Panc1 (cell line): ENCODE data around the gene RFX2. TPM values are rescaled to one million over a fixed set of nuclear protein-coding genes. Genes with fewer than 3 reads are reported as not detected.

Source experiments
- ATAC-seq: fragments of 200-7000 bp; cut with Tn5 transposase; 2 replicates; pipeline ENCODE4 v1.9.1; 2020; ENCODE audit warnings: mild to moderate bottlenecking, moderate library complexity
- BruUV-seq: library from RNA; stranded (reverse); fragments of 400-500 nt; replicated peaks from 2 replicates; lab custom pipeline; 2021; lab: Mats Ljungman, UMichigan
- CTCF ChIA-PET: fragments of 300-600 bp; sonication (Branson Sonifier 250); formaldehyde crosslinking; loops from one replicate; lab custom pipeline; 2022; ENCODE audit warnings: antibody characterized with exemption; lab: Charles Lee
- POLR2A ChIA-PET: fragments of 300-600 bp; sonication (Branson Sonifier 250); formaldehyde crosslinking; loops from one replicate; lab custom pipeline; 2022; ENCODE audit warnings: antibody characterized with exemption; lab: Charles Lee
- DNase-seq: peaks from one replicate; pipeline ENCODE4 v3.0.0-alpha.2; 2010; ENCODE audit warnings: low read depth, low spot score
- H3K27ac ChIP-seq: 2 replicates; pipeline ENCODE4 v1.5.1; 2011; ENCODE audit warnings: mild to moderate bottlenecking, low read length, inconsistent platforms
- H3K27me3 ChIP-seq: fragments of 200-500 bp; sonication (Bioruptor generic); 2 replicates; pipeline ENCODE4 v1.6.0; 2014; ENCODE audit warnings: low read length, inconsistent platforms; ENCODE audit not compliant: control insufficient read depth, insufficient read depth
- H3K36me3 ChIP-seq: fragments of 200-500 bp; sonication (Bioruptor generic); 2 replicates; pipeline ENCODE4 v1.5.1; 2014; ENCODE audit warnings: inconsistent platforms, mild to moderate bottlenecking, low read length, moderate library complexity; ENCODE audit not compliant: control insufficient read depth, insufficient read depth
- H3K4me1 ChIP-seq: 2 replicates; pipeline ENCODE4 v1.5.1; 2011; ENCODE audit warnings: inconsistent platforms, mild to moderate bottlenecking, low read length, moderate library complexity; ENCODE audit not compliant: control insufficient read depth, insufficient read depth
- H3K4me3 ChIP-seq, 2 experiments: 2 replicates each; pipeline ENCODE4 v1.5.1; 2011 to 2012; ENCODE audit warnings: low read depth in 2 of 2, low read length in 2 of 2, mild to moderate bottlenecking in 2 of 2, inconsistent platforms in 1 of 2, moderate library complexity in 1 of 2
- H3K9me3 ChIP-seq: fragments of 200-500 bp; sonication (Bioruptor generic); 2 replicates; pipeline ENCODE4 v1.5.1; 2014; ENCODE audit warnings: low read depth, mild to moderate bottlenecking, inconsistent platforms, low read length, moderate library complexity; ENCODE audit not compliant: control insufficient read depth, insufficient read depth
- CTCF ChIP-seq: fragments of 450-650 bp; IDR thresholded peaks from 2 replicates; pipeline ENCODE4 v1.5.1; 2017; ENCODE audit warnings: mild to moderate bottlenecking
- POLR2AphosphoS5 ChIP-seq: IDR thresholded peaks from 2 replicates; pipeline ENCODE4 v1.6.1; 2012; ENCODE audit warnings: mild to moderate bottlenecking, low read depth, low read length, moderate library complexity
- SIN3A ChIP-seq: IDR thresholded peaks from 2 replicates; pipeline ENCODE4 v1.6.1; 2012; ENCODE audit warnings: low read depth, mild to moderate bottlenecking, low read length, moderate library complexity, borderline replicate concordance; ENCODE audit not compliant: insufficient read depth
- TCF7L2 ChIP-seq: IDR thresholded peaks from 2 replicates; pipeline ENCODE4 v1.6.1; 2011; ENCODE audit warnings: mild to moderate bottlenecking, low read depth, low read length, inconsistent platforms
- in situ Hi-C: cut with HindIII; loops from 2 replicates; pipeline ENCODE4 v1.10.0; 2016; ENCODE audit warnings: low sequenced_read_pairs, low pct_unique_long_range_greater_than_20kb
- intact Hi-C: fragments of 100-400 bp; cut with micrococcal nuclease; formaldehyde crosslinking; loops from one replicate; pipeline ENCODE4 v1.10.0; 2022; ENCODE audit not compliant: unreplicated experiment
- total RNA-seq: library from RNA; stranded (reverse); gene quantifications from one replicate; pipeline ENCODE4 v1.2.1, GENCODE V29; 2021; ENCODE audit not compliant: unreplicated experiment
- TF ChIP-seq, protein P1 (sequence below), 2 experiments: IDR thresholded peaks; 2 replicates each; pipeline ENCODE4 v1.6.1; 2011 to 2012; ENCODE audit warnings: low read depth in 2 of 2, control low read depth in 1 of 2, low read length in 1 of 2, mild to moderate bottlenecking in 1 of 2, moderate library complexity in 1 of 2; ENCODE audit not compliant: insufficient read depth in 1 of 2

RFX2 gene
- total RNA-seq, 1 experiment from 2014 or later, result 8.0 TPM

DNA sequence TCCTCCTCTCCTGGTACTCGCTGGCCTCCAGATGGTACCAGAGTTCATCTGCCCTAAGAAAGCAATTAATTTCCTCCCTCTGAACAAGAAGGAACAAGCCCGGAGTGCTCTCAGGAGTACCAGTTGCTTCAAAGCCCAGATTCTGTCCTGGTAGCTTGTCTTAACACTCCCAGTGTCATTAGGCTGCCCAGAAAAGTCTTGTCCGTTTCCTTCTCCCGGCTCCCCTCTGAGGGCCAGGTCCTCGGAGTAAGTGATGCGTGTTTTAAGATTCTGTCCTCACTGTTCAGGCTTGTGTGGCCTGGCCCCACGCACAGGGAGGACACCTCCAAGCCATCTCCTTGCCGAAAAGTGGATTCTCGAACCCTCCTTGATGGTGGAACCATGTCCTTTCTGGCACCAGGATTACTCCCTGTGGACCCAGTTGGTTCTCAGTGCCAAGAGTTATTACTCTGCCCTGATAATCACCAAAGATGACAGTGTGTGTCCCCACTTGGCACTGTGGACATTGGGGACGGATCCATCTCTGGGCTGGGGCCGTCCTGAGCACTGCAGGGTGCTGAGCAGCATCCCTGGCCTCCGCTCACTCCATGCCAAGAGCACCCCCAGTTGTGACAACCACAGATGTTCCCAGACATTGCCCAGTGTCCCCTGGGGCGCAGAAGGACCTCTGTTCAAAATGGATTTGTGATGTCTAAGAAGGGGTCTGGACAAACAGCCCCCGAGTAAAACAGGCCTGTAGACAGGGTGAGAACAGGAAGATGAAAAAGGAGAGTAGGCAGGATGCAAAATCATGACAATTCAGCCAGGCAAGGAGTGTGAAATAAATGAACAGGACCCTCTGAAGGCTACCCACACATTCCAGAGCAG lies 52.4 kb downstream of the RFX2 start:
- no peak for ATAC-seq
- ChIA-PET POLR2A (no interaction called here), CTCF (interaction anchor here (0.6 kb wide), 1 partner anchor 236 kb away, joined by 4 read pairs; no protein-coding TSS in a partner anchor)
- no TSS peak for BruUV-seq
- in situ Hi-C loops, result no loop called here
- no peak for DNase-seq
- Histone ChIP-seq H3K27ac (no peak overlapping the region), H3K27me3 (no peaks in the 10 kb centered on the region), H3K4me1 (peaks cover 7% of the 10 kb centered on the region; the same call in 1 of the 2 replicates), H3K36me3 (no peaks in the 10 kb centered on the region), H3K4me3 (no peak overlapping the region), H3K9me3 (no peaks in the 10 kb centered on the region)
- intact Hi-C loops, result no loop called here
- TF ChIP-seq, protein P1, sequence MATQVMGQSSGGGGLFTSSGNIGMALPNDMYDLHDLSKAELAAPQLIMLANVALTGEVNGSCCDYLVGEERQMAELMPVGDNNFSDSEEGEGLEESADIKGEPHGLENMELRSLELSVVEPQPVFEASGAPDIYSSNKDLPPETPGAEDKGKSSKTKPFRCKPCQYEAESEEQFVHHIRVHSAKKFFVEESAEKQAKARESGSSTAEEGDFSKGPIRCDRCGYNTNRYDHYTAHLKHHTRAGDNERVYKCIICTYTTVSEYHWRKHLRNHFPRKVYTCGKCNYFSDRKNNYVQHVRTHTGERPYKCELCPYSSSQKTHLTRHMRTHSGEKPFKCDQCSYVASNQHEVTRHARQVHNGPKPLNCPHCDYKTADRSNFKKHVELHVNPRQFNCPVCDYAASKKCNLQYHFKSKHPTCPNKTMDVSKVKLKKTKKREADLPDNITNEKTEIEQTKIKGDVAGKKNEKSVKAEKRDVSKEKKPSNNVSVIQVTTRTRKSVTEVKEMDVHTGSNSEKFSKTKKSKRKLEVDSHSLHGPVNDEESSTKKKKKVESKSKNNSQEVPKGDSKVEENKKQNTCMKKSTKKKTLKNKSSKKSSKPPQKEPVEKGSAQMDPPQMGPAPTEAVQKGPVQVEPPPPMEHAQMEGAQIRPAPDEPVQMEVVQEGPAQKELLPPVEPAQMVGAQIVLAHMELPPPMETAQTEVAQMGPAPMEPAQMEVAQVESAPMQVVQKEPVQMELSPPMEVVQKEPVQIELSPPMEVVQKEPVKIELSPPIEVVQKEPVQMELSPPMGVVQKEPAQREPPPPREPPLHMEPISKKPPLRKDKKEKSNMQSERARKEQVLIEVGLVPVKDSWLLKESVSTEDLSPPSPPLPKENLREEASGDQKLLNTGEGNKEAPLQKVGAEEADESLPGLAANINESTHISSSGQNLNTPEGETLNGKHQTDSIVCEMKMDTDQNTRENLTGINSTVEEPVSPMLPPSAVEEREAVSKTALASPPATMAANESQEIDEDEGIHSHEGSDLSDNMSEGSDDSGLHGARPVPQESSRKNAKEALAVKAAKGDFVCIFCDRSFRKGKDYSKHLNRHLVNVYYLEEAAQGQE (IDR thresholded peaks at IDR 0.05; ENCODE audit: insufficient read depth in 1 of 2, low read depth in 2 of 2, low read length in 1 of 2), result no peak
- no peak for TF ChIP-seq SIN3A
- TF ChIP-seq CTCF, result no peak
- no peak for TF ChIP-seq POLR2AphosphoS5
- no peak for TF ChIP-seq TCF7L2

- BruUV-seq, result no TSS peak
- H3K27ac ChIP-seq, result no peak overlapping the region
- no peaks in the 10 kb centered on the region for H3K9me3 ChIP-seq
- POLR2A ChIA-PET, result no interaction called here
- DNase-seq, result no peak
- ATAC-seq, result peak; percentile 56; the same call in 1 of the 2 replicates
- H3K27me3 ChIP-seq, result no peaks in the 10 kb centered on the region
- H3K36me3 ChIP-seq, result no peaks in the 10 kb centered on the region
- H3K4me1 ChIP-seq, result peaks cover 7% of the 10 kb centered on the region; the same call in 1 of the 2 replicates
- no peak overlapping the region for H3K4me3 ChIP-seq
- intact Hi-C loops (no loop called here), in situ Hi-C loops (no loop called here)
- TF ChIP-seq SIN3A (no peak), POLR2AphosphoS5 (no peak), CTCF (no peak), TCF7L2 (no peak)
- TF ChIP-seq, protein P1 (IDR thresholded peaks at IDR 0.05; ENCODE audit: insufficient read depth in 1 of 2, low read depth in 2 of 2, low read length in 1 of 2), result no peak
- CTCF ChIA-PET, result interaction anchor here (0.6 kb wide), 1 partner anchor 237 kb away, joined by 4 read pairs; no protein-coding TSS in a partner anchor
These were observed 53.3 kb downstream of the RFX2 start for GRCh38 chr19:6056801-6057650.
